Skeletal muscle cell (primary cell): ENCODE data around the gene BAX.
A peak's percentile ranks its signal among the peaks of the same experiment; 100 is the strongest.
"Not testable (repeated sequence)": the region's sequence is repeated elsewhere in the genome, so short reads cannot be mapped to it uniquely, and the experiment has no call there.

Source experiments
- DNase-seq: peaks from one replicate; pipeline ENCODE4 v3.0.0-alpha.2; 2010; ENCODE audit warnings: low read depth
- H3K4me3 ChIP-seq: 2 replicates; pipeline ENCODE4 v1.5.1; 2011; ENCODE audit warnings: low read depth, mild to moderate bottlenecking, control low read depth, low read length, moderate library complexity

Gene BAX

GRCh38 chr19:48927692-48928091 is 27.0 kb upstream of the BAX start:
- DNase-seq: not testable (repeated sequence)

DNA sequence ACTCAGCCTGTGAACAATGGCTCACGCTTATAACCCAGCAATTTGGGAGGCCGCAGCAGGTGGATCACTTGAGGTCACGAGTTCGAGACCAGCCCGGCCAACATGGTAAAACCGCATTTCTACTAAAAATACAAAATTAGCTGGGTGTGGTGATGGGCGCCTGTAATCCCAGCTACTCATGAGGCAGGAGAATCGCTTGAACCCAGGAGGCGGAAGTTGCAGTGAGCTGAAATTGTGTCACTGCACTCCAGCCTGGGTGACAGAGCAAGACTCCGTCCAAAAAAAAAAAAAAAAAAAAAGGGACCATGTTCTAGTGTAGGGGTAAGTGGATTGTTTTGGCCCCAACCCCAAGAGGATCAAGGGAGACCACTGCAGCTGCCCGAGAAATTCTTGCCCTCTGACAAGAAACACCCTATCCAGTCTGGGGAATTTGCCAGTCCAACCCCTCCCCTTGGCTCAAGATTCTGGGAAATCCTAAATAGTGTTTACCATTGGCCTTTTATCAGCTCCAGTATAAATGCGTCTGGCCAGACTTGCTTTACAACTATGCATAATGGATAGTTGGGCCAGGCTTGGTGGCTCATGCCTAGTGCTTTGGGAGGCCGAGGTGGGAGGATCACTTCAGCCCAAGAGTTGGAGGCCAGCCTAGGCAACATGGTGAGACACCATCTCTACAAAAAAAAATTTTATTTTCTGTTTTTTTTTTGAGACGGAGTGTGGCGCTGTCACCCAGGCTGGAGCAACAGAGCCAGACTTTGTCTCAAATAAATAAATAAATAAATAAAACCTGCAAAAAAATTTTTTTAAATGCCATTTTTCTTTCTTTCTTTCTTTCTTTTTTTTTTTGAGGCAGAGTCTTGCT is 26.3 kb upstream of the BAX start:
- no peak overlapping the region for H3K4me3 ChIP-seq
- no peak for DNase-seq

More at GRCh38 chr19:48927692-48928091, 27.0 kb upstream of the BAX start:
- not testable (repeated sequence) for H3K4me3 ChIP-seq

DNA sequence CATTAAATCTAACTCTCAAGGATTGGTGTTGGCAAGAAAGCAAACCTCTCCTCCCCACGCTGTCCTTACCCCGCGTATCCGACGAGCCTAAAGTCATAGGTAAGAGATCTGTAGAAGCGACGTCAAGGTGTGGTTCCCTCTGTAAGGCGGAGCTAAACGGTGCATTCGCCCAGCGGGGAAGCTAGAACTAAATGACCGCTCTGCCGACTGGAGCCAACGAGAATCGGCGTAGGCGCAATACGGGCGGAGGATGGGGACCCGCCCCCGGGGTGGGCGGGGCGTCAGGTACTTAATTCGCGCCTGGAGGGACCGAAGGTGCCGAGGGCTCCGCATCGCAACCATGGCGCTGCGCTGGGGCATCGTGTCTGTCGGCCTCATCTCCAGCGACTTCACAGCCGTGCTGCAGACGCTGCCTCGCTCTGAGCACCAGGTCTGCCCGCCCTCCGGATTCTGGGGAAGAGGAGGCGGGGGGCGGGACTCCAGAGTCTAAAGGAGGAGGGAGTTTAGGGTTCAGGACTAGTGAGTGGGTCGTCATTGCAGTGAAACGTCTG is 21.2 kb upstream of the BAX start, which contains the start of gene DHDH:
Gene DHDH, plus strand, starts transcription at position 318 of the 551 bp plus-strand sequence. Its CDS starts 23 bp downstream, at position 341.
- DNase-seq: peak; percentile 9

GRCh38 chr19:48934837-48935236 is 19.8 kb upstream of the BAX start:
- no peak overlapping the region for H3K4me3 ChIP-seq
- no peak for DNase-seq

More for the DNA sequence above, 21.2 kb upstream of the BAX start, which contains the start of gene DHDH:
- H3K4me3 ChIP-seq: peak within 1 kb of the TSS; percentile 60

DNA sequence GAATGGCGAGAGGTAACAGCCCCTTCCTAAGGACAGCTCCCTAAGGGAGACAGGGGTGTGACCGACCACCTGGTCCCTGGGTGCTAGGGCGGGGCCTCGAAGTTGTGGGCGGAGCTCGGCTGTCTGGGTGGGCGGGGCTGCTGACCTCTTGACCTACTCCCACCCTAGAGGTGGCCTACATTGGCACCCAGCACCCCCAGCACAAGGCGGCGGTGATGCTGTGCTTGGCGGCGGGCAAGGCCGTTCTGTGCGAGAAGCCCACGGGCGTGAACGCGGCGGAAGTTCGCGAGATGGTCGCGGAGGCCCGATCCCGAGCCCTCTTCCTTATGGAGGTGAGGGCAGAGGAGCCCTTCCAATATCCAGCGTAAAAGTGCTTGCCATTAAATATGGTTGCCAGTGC is 18.8 kb upstream of the BAX start:
- no peak overlapping the region for H3K4me3 ChIP-seq
- DNase-seq: no peak

- no peak overlapping the region for H3K4me3 ChIP-seq
- no peak for DNase-seq
Measured at GRCh38 chr19:48938256-48938655, 16.4 kb upstream of the BAX start.

- no peak overlapping the region for H3K4me3 ChIP-seq
- DNase-seq: no peak
Measured at GRCh38 chr19:48940902-48941301, 13.8 kb upstream of the BAX start.

GRCh38 chr19:48943081-48943480 is 11.6 kb upstream of the BAX start:
- no peak overlapping the region for H3K4me3 ChIP-seq
- no peak for DNase-seq

GRCh38 chr19:48945415-48945814 is 9.3 kb upstream of the BAX start:
- no peak for DNase-seq

DNA sequence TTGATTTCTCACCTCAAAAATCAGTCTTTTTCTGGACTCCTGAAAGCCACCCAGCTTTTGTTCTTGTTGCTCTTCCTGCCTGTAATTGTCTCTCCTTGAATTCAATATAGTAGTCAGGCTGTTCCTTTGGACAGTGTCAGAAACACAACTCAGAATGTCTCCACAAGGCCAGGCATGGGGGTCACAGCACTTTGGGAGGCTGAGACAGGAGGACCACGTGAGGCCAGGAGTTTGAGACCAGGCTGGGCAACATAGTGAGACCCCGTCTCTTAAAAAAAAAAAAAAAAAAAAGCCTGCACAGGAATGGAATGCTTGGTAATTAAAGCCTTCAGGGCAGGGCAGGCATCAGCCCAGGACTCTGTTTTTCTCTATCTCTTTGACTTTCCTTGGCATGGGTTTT is 8.9 kb upstream of the BAX start:
- no peak for DNase-seq
- H3K4me3 ChIP-seq: no peak overlapping the region

More at GRCh38 chr19:48945415-48945814, 9.3 kb upstream of the BAX start:
- no peak overlapping the region for H3K4me3 ChIP-seq

DNA sequence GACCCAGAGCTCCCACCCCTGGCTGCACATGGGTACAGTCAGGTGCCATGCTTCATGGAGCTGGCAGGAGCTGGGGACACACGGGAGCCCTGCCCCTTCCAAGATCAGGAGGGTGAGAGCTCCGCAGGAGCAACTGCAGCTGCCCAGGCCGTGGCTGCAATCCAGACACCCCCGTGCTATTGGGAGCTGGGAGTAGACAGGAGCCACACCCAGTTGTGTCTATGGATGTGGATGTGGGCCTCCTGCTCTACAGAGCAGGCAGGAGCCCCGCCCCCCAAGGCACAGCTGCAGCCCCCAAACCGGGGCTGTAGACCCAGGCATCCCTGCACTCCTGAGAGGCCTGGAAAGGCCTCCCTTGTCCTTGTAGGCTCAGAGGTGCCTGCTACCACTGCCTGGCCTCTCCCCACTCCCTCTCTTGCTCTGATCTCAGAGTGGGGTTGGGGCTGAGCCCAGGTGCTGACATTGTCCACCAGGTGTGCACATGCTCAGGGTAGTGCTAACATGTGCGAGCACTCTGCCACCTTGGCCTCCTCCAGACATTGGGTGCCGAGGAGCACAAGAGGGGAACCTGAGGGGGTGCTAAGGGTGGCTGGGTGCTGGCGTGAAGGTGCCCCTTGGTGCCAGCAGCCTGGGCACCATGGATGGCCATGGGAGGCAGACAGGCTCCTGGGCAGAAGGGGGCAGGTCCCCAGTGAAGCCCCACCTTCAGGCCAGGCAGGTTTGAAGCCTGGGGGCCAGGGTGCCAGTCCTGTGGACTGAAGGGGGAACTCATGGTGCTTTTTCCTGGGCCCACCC is 8.0 kb upstream of the BAX start:
- no peak for DNase-seq
- H3K4me3 ChIP-seq: no peak overlapping the region

DNA sequence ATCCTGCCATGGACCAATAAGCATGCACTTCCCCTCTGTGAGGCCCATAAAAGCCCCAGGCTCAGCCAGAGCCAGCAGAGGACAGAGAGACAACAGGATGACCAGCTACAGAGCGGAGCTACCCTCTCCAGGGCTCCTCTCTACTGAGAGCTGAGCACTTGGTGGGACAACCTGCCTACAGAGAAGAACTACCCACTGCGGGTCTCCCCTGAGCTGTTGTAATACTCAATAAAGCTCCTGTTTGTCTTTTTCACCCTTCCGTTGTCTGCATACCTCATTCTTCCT is 7.5 kb upstream of the BAX start:
- no peak for DNase-seq
- H3K4me3 ChIP-seq: no peak overlapping the region

DNA sequence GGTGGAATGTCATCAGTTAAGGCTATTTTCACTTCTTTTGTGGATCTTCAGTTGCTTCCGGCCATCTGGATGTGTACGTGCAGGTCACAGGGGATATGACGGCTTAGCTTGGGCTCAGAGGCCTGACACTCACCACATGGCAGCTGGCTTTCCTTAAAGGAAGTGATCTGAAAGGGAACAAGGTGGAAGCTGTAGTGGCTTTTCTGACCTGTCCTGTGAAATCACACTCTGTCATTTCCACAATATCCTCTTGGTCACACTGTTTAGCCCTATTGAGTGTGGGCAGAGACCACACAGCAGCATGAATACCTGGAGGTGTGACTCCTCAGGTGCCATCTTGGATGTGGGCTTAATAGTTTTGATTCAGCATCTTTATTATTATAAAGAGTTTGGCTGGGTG is 4.5 kb upstream of the BAX start:
- H3K4me3 ChIP-seq: no peak overlapping the region
- DNase-seq: no peak

DNA sequence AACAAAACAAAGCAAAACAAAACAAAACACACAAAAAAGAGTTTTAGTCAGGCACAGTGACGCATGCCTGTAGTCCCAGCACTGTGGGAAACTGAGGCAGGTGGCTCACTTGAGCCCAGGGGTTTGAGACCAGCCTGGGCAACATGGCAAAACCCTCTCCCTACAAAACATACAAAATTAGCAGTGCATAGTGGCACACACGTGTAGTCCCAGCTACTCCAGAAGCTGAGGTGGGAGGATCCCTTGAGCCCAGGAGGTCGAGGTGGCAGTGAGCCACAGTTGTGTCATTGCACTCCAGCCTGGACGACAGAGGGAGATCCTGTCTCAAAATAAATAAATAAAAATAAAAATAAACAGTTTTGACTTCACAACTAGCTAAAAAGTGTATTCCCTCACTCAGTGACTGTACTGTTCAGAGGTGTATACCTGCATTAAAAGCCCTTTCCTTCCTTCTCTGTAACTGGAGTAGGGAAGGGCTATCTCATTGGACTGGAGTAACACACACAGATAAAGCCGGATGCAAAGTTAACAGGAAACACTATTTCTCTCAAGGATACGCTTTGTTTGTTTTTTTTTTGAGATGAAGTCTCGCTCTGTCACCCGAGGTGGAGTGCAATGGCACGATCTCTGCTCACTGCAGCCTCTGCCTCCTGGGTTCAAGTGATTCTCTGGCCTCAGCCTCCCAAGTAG is 3.7 kb upstream of the BAX start:
- H3K4me3 ChIP-seq: no peak overlapping the region
- DNase-seq: no peak

DNA sequence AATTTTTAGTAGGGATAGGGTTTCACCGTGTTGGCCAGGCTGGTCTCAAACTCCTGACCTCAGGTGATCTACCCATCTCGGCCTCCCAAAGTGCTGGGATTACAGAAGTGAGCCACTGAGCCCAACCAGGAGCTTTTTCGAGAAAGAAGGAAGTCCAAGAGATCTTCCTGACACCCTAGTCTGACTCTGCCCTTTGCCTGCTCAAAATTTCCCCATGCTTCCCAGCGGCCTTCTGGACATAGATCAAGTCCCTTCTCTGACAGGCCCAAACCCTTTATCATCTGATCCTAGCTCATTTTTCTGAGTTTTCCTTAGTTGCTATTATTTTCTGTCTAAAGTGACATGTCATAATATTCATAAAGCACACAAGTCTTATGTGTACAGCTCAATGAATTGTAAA is 1.5 kb upstream of the BAX start:
- no peak for DNase-seq
- no peak overlapping the region for H3K4me3 ChIP-seq

DNA sequence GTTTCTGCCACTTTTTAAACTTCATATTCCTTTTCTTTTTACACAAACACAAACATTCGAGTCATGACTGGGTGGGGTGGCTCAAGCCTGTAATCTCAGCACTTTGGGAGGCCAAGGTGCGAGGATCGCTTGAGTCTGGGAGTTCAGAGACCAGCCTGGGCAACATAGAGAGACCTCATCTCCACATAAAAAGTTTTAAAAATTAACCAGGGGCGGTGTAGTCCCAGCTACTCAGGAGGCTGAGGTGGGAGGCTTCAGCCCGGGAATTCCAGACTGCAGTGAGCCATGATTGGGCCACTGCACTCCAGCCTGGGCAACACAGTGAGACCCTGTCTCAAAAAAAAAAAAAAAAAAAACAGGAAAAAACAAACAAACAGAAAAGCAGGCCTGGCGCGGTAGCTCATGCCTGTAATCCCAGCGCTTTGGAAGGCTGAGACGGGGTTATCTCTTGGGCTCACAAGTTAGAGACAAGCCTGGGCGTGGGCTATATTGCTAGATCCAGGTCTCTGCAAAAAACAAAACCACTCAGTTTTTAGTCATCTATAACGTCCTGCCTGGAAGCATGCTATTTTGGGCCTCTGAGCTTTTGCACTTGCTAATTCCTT is 583 bp upstream of the BAX start:
- H3K4me3 ChIP-seq: peak overlapping the region; percentile 95

DNA sequence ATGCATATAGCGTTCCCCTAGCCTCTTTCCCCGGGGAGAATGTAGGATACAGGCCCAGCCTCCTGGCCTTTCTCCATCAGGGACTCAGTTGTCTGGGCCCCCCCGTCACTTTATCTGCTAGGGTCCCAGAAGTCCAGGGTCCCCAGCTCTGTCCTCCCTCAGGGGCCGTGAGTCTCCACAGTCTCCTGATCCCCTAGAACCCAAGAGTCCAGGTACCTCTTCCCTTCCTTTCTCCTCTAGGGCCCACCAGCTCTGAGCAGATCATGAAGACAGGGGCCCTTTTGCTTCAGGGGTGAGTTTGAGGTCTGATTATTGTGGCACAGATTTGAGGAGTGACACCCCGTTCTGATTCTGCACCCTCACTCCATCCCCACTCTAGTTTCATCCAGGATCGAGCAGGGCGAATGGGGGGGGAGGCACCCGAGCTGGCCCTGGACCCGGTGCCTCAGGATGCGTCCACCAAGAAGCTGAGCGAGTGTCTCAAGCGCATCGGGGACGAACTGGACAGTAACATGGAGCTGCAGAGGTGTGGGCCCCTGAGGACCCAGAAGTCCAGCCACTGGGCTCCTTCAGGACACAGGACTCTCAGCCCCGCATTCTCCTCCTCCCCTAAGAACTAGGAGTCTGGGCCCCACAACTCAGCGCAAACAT is 758 bp downstream of the BAX start:
- H3K4me3 ChIP-seq: peak overlapping the region; percentile 95
- no peak for DNase-seq

More for the DNA sequence above, 583 bp upstream of the BAX start:
- DNase-seq: no peak

DNA sequence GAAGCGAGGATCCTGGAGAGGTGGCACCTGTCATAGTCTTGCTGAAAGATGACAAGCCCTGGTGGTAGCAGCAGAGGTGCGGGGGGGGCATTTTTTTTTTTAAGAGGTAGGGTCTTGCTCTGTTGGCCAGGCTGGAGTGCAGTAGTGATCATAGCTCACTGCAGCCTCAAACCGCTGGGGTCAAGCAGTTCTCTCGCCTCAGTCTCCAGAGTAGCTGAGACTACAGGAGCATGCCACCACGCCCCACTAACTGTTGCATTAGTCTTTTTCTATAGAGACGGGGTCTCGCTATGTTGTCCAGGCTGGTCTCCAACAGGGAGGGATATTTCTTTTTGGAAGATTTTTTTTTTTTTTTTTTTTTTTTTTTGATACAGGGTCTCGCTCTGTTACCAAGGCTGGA is 3.3 kb downstream of the BAX start:
- no peak overlapping the region for H3K4me3 ChIP-seq
- no peak for DNase-seq
